ENCODE results near the gene IGSF9B. TPM values are rescaled to one million over a fixed set of nuclear protein-coding genes. Genes with fewer than 3 reads are reported as not detected.

Gene IGSF9B
- total and polyA plus RNA-seq, 10 of the 15 experiments (the other 5 are each of a cell fraction or from before 2014, with no cell fraction given), result 0.03 to 3.7 (median 0.20) TPM; not detected in 2

- DNase-seq (ENCODE audit: low read depth, low spot score) (no peak), FAIRE-seq (no peak), ATAC-seq (no peak)
- BruUV-seq (replicated peaks), result no TSS peak
- intact Hi-C loops (cut with micrococcal nuclease; ENCODE audit: unreplicated experiment), result no loop called here
- no peaks in the 10 kb centered on the region for H3K4me1 ChIP-seq (ENCODE audit: control insufficient read depth, insufficient read depth, low read length)
- WGBS (ENCODE audit: insufficient coverage, insufficient replicate concordance, low lambda C conversion rate, missing lambda C conversion rate), result 2% methylated on average over 6 of the region's 6 CpGs
- RAD21 ChIA-PET (ENCODE audit: unreplicated experiment), result no interaction called here
- no peaks in the 10 kb centered on the region for H3K27me3 ChIP-seq (replicated peaks in 1 of 2; ENCODE audit: control insufficient read depth in 2 of 2, insufficient read depth in 2 of 2, low read length in 1 of 2)
- CTCF ChIA-PET, result no interaction called here
- H3K9ac ChIP-seq (ENCODE audit: control insufficient read depth, insufficient read depth, low read length), result no peak overlapping the region
- in situ Hi-C loops (cut with MboI), result no loop called here
- no peaks in the 10 kb centered on the region for H3K79me2 ChIP-seq (ENCODE audit: control insufficient read depth, insufficient read depth, low read length)
- no peak overlapping the region for H3K4me2 ChIP-seq (ENCODE audit: control insufficient read depth, insufficient read depth)
- SMC1A ChIA-PET (ENCODE audit: uncharacterized antibody, unreplicated experiment), result no interaction called here
- no peak overlapping the region for H3K4me3 ChIP-seq
- no peak overlapping the region for H3K27ac ChIP-seq (ENCODE audit: control insufficient read depth, insufficient read depth)
- no peaks in the 10 kb centered on the region for H3K9me3 ChIP-seq (replicated peaks; ENCODE audit: control insufficient read depth, insufficient read depth, low read length)
- POLR2A ChIA-PET, result no interaction called here
- no peak overlapping the region for H2AFZ ChIP-seq (ENCODE audit: control insufficient read depth, low read depth, low read length)
- H3K36me3 ChIP-seq (ENCODE audit: control insufficient read depth in 2 of 2, insufficient read depth in 2 of 2, low read length in 1 of 2), result no peaks in the 10 kb centered on the region
- no peaks in the 10 kb centered on the region for H4K20me1 ChIP-seq (ENCODE audit: control insufficient read depth, insufficient read depth)
- TF ChIP-seq, protein P1, sequence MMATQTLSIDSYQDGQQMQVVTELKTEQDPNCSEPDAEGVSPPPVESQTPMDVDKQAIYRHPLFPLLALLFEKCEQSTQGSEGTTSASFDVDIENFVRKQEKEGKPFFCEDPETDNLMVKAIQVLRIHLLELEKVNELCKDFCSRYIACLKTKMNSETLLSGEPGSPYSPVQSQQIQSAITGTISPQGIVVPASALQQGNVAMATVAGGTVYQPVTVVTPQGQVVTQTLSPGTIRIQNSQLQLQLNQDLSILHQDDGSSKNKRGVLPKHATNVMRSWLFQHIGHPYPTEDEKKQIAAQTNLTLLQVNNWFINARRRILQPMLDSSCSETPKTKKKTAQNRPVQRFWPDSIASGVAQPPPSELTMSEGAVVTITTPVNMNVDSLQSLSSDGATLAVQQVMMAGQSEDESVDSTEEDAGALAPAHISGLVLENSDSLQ (IDR thresholded peaks at IDR 0.05), result no peak
- TF ChIP-seq RUNX3 (IDR thresholded peaks at IDR 0.05; ENCODE audit: low read length), result no peak
- no peak for TF ChIP-seq BRCA1 (IDR thresholded peaks at IDR 0.05; ENCODE audit: low read depth, low read length)
- no peak for TF ChIP-seq SP1 (IDR thresholded peaks at IDR 0.05; ENCODE audit: low read depth, low read length)
- no peak for TF ChIP-seq CBFB (IDR thresholded peaks at IDR 0.05; ENCODE audit: low read depth)
- TF ChIP-seq POLR2AphosphoS2 (IDR thresholded peaks at IDR 0.05; ENCODE audit: low read depth, low read length), result no peak
- TF ChIP-seq, protein P2, sequence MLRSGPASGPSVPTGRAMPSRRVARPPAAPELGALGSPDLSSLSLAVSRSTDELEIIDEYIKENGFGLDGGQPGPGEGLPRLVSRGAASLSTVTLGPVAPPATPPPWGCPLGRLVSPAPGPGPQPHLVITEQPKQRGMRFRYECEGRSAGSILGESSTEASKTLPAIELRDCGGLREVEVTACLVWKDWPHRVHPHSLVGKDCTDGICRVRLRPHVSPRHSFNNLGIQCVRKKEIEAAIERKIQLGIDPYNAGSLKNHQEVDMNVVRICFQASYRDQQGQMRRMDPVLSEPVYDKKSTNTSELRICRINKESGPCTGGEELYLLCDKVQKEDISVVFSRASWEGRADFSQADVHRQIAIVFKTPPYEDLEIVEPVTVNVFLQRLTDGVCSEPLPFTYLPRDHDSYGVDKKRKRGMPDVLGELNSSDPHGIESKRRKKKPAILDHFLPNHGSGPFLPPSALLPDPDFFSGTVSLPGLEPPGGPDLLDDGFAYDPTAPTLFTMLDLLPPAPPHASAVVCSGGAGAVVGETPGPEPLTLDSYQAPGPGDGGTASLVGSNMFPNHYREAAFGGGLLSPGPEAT (IDR thresholded peaks at IDR 0.05; ENCODE audit: low read depth), result no peak
- TF ChIP-seq ZBTB40 (IDR thresholded peaks at IDR 0.05; ENCODE audit: borderline replicate concordance), result no peak
- no peak for TF ChIP-seq CUX1 (IDR thresholded peaks at IDR 0.05; ENCODE audit: insufficient replicate concordance, low read depth, low read length)
- no peak for TF ChIP-seq SPI1 (IDR thresholded peaks at IDR 0.05; ENCODE audit: borderline replicate concordance, insufficient read depth, low read depth, low read length)
- TF ChIP-seq POLR2A (IDR thresholded peaks at IDR 0.05; ENCODE audit: low read depth, low read length), result no peak
- no peak for TF ChIP-seq KLF5 (IDR thresholded peaks at IDR 0.05; ENCODE audit: partially characterized antibody)
- no peak for TF ChIP-seq TCF3 (IDR thresholded peaks at IDR 0.05; ENCODE audit: borderline replicate concordance, insufficient read depth, low read depth, low read length)
- TF ChIP-seq PML (IDR thresholded peaks at IDR 0.05; ENCODE audit: low read length), result no peak
These were observed 96.6 kb downstream of the IGSF9B start for GRCh38 chr11:133860151-133860550.
